Liver (tissue), 3 donors: Measurements from ENCODE around the gene RCE1.

Source experiments
- CTCF ChIP-seq: fragments of 150-350 bp; IDR thresholded peaks from 2 replicates; pipeline ENCODE4 v1.5.1; 2017; ENCODE audit warnings: improper control_type of control experiment, low read depth, low read length; ENCODE audit not compliant: missing input control
- FOXA1 ChIP-seq: IDR thresholded peaks from 2 replicates; pipeline ENCODE4 v1.6.1; 2016; ENCODE audit warnings: antibody characterized with exemption
- GABPA ChIP-seq, 2 donors: IDR thresholded peaks in 1 of 2; conservative IDR thresholded peaks in 1 of 2; 2 replicates each; pipeline ENCODE4 v1.6.1; 2016; ENCODE audit warnings: antibody characterized with exemption in 2 of 2, mild to moderate bottlenecking in 1 of 2, moderate library complexity in 1 of 2
- JUND ChIP-seq, 2 donors: IDR thresholded peaks; 2 replicates each; pipeline ENCODE4 v1.6.1; 2016; ENCODE audit warnings: antibody characterized with exemption in 2 of 2
- MAX ChIP-seq: IDR thresholded peaks from 2 replicates; pipeline ENCODE4 v1.6.1; 2016; ENCODE audit warnings: antibody characterized with exemption
- RAD21 ChIP-seq, 2 donors: IDR thresholded peaks; 2 replicates each; pipeline ENCODE4 v1.6.1; 2016; ENCODE audit warnings: antibody characterized with exemption in 2 of 2, mild to moderate bottlenecking in 2 of 2
- REST ChIP-seq: IDR thresholded peaks from 2 replicates; pipeline ENCODE4 v1.6.1; 2016; ENCODE audit warnings: antibody characterized with exemption, mild to moderate bottlenecking
- TAF1 ChIP-seq: conservative IDR thresholded peaks from 2 replicates; pipeline ENCODE4 v1.6.1; 2016; ENCODE audit warnings: antibody characterized with exemption, mild to moderate bottlenecking
- ZBTB33 ChIP-seq: IDR thresholded peaks from 2 replicates; pipeline ENCODE4 v1.6.1; 2016; ENCODE audit warnings: antibody characterized with exemption
- donor health status: healthy.
- donor health status: healthy.

GRCh38 chr11:66841861-66842260 is 1.4 kb upstream of the RCE1 start:
- TF ChIP-seq REST (no peak), CTCF (no peak), TAF1 (no peak), MAX (no peak), FOXA1 (no peak), GABPA (IDR thresholded peaks at IDR 0.05 in 1 of 2, conservative IDR thresholded peaks at IDR 0.05 in 1 of 2) (no peak), ZBTB33 (no peak), RAD21 (IDR thresholded peaks at IDR 0.05) (no peak), JUND (IDR thresholded peaks at IDR 0.05) (no peak)
